Smooth muscle cell (in vitro differentiated cells): ENCODE results near the gene NECTIN2. TPM values are rescaled to one million over a fixed set of nuclear protein-coding genes. Genes with fewer than 3 reads are reported as not detected.

Experiments used
- DNase-seq: peaks from one replicate; lab custom pipeline; 2025; ENCODE audit not compliant: unreplicated experiment; lab: John Stamatoyannopoulos, UW
- H2AFZ ChIP-seq: fragments of 200-600 bp; sonication (generic); 2 replicates; pipeline ENCODE4 v1.6.0; 2016; ENCODE audit warnings: antibody characterized with exemption, low read depth, mild to moderate bottlenecking
- H3F3A ChIP-seq: fragments of 200-600 bp; sonication (generic); 2 replicates; pipeline ENCODE4 v1.6.0; 2017; ENCODE audit warnings: antibody characterized with exemption, low read depth
- H3K27ac ChIP-seq: fragments of 200-600 bp; sonication (generic); 2 replicates; pipeline ENCODE4 v1.5.1; 2016; ENCODE audit warnings: low read depth, mild to moderate bottlenecking
- H3K27me3 ChIP-seq: fragments of 200-600 bp; sonication (generic); 2 replicates; pipeline ENCODE4 v1.6.1; 2016; ENCODE audit warnings: low read depth, mild to moderate bottlenecking
- H3K36me3 ChIP-seq: fragments of 200-600 bp; sonication (generic); 2 replicates; pipeline ENCODE4 v1.5.1; 2016; ENCODE audit warnings: low read depth
- H3K4me1 ChIP-seq: fragments of 200-600 bp; sonication (generic); 2 replicates; pipeline ENCODE4 v1.5.1; 2016; ENCODE audit warnings: low read depth
- H3K4me2 ChIP-seq: fragments of 200-600 bp; sonication (generic); 2 replicates; pipeline ENCODE4 v1.6.0; 2016; ENCODE audit warnings: mild to moderate bottlenecking
- H3K4me3 ChIP-seq: fragments of 200-600 bp; sonication (generic); 2 replicates; pipeline ENCODE4 v1.5.1; 2016; ENCODE audit warnings: mild to moderate bottlenecking
- H3K79me2 ChIP-seq: fragments of 200-600 bp; sonication (generic); 2 replicates; pipeline ENCODE4 v1.6.0; 2016; ENCODE audit warnings: low read depth, mild to moderate bottlenecking
- H3K9ac ChIP-seq: fragments of 200-600 bp; sonication (generic); 2 replicates; pipeline ENCODE4 v1.6.0; 2016; ENCODE audit warnings: low read depth
- H3K9me3 ChIP-seq: fragments of 200-600 bp; sonication (generic); replicated peaks from 2 replicates; pipeline ENCODE4 v1.5.1; 2016; ENCODE audit warnings: low read depth
- H4K20me1 ChIP-seq: fragments of 200-600 bp; sonication (generic); 2 replicates; pipeline ENCODE4 v1.6.0; 2016; ENCODE audit warnings: low read depth
- WGBS: methylation state at CpG from one replicate; pipeline ENCODE4 v1.1.7; 2016; ENCODE audit warnings: low lambda C conversion rate; 5-methylcytosine and 5-hydroxymethylcytosine counted together
- polyA plus RNA-seq: library from polyadenylated mRNA; unstranded; fragments of >200 nt; fragmentation: Nextera tagmentation; extraction: Ambion mirVana; gene quantifications from 2 replicates; pipeline ENCODE4 v1.2.1, GENCODE V29; 2016
- total RNA-seq: library from RNA; depleted of rRNA; stranded (reverse); fragments of >200 nt; gene quantifications from 2 replicates; pipeline ENCODE4 v1.2.3, GENCODE V29; 2014
- TF ChIP-seq, protein P1 (sequence below): fragments of 200-600 bp; sonication (generic); IDR thresholded peaks from 2 replicates; pipeline ENCODE4 v1.5.1; 2017; ENCODE audit warnings: borderline replicate concordance, mild to moderate bottlenecking, antibody characterized with exemption; ENCODE audit not compliant: insufficient read depth, poor library complexity, severe bottlenecking

Gene NECTIN2
- total RNA-seq (91.5 and 94.6 TPM in 2 replicates), polyA plus RNA-seq (160 and 164 TPM in 2 replicates)

DNA sequence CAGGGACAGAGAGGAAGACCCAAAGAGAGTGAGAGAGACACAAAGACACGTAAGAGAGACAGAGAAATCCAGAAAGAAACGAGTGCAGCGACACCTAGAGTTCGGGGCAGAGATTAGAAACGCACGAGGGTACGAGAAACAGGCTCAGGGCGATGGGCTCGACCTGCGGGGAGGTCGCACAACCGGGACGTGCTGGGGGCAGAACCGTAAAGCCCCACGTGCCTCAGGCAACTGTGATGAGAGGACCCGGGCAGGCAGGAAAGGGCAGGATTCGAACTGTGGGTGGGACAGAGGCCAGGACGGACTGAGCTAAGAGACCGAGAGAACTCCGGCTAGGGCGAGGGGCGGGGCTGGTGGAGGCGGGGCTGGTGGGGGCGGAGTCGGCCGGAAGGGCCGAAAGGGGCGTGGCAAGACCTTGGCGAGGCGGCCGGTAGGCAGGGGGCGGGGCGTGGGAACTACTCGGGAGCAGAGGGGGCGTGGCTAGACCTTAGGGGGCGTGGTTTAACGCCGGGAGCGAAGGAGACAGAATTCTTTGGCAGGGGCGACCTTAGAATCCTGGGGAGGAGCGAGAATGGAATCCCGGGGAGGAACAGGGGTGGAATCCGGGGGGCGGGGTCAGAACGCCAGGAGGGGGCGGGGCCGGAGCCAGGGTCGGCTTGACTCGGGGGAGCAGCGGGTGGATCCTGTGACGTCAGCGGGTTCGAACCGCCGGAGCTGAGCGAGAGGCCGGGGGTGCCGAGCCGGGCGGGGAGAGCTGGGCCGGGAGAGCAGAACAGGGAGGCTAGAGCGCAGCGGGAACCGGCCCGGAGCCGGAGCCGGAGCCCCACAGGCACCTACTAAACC, at the start of gene NECTIN2:
TSS of gene NECTIN2 (plus strand) at position 686 of the 843 bp plus-strand sequence. CDS start 229 bp downstream, outside the sequence.
- under 1% methylated on average over 57 of the region's 67 CpGs for WGBS

DNA sequence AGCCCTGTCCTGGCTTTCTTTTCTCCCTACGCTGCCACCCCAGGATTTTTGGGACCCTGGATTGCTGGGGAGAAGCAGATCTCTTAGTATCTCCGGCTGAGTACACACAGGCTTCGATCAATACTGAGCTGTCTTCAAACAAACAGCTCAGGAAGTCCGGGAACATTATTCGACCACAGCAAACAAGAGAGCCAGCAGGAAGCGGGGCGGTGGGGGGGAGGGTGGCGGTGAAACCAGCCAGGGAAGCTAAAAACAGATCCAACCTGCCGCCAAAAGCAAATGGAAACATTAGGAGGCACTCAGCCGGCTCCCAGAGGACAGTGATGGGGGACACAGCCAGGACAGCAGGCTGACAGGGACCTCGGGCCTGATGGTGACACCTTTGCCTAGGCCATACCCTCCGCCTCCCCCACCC, 49.4 kb upstream of the NECTIN2 start:
- no peak overlapping the region for H3K4me3 ChIP-seq
- H3K9ac ChIP-seq: no peak overlapping the region
- H3K9me3 ChIP-seq: no peaks in the 10 kb centered on the region
- no peaks in the 10 kb centered on the region for H3K4me1 ChIP-seq
- no peaks in the 10 kb centered on the region for H3K79me2 ChIP-seq
- H3F3A ChIP-seq: no peaks in the 10 kb centered on the region
- no peak overlapping the region for H3K4me2 ChIP-seq
- peak overlapping the region; percentile 33 for H2AFZ ChIP-seq
- H3K27me3 ChIP-seq: no peaks in the 10 kb centered on the region
- TF ChIP-seq, protein P1, sequence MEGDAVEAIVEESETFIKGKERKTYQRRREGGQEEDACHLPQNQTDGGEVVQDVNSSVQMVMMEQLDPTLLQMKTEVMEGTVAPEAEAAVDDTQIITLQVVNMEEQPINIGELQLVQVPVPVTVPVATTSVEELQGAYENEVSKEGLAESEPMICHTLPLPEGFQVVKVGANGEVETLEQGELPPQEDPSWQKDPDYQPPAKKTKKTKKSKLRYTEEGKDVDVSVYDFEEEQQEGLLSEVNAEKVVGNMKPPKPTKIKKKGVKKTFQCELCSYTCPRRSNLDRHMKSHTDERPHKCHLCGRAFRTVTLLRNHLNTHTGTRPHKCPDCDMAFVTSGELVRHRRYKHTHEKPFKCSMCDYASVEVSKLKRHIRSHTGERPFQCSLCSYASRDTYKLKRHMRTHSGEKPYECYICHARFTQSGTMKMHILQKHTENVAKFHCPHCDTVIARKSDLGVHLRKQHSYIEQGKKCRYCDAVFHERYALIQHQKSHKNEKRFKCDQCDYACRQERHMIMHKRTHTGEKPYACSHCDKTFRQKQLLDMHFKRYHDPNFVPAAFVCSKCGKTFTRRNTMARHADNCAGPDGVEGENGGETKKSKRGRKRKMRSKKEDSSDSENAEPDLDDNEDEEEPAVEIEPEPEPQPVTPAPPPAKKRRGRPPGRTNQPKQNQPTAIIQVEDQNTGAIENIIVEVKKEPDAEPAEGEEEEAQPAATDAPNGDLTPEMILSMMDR: no peak
- H4K20me1 ChIP-seq: no peaks in the 10 kb centered on the region
- 46% methylated on average over 12 of the region's 12 CpGs for WGBS
- H3K36me3 ChIP-seq: no peaks in the 10 kb centered on the region
- DNase-seq: no peak
- no peak overlapping the region for H3K27ac ChIP-seq

More for the DNA sequence above, at the start of gene NECTIN2:
- peak within 1 kb of the TSS; percentile 98 for H3K4me3 ChIP-seq
- no peaks in the 10 kb centered on the region for H3K9me3 ChIP-seq
- H3K9ac ChIP-seq: peak within 1 kb of the TSS; percentile 100
- H3K36me3 ChIP-seq: no peaks in the 10 kb centered on the region
- H3K79me2 ChIP-seq: peaks cover 35% of the 10 kb centered on the region
- H3K27me3 ChIP-seq: no peaks in the 10 kb centered on the region
- TF ChIP-seq, protein P1: peak; percentile 74
- H2AFZ ChIP-seq: peak within 1 kb of the TSS; percentile 87
- peak within 1 kb of the TSS; percentile 97 for H3K27ac ChIP-seq
- peak within 1 kb of the TSS; percentile 95 for H3K4me2 ChIP-seq
- peaks cover 41% of the 10 kb centered on the region for H4K20me1 ChIP-seq
- DNase-seq: peak; percentile 100
- peaks cover 13% of the 10 kb centered on the region for H3K4me1 ChIP-seq
- peaks cover 15% of the 10 kb centered on the region for H3F3A ChIP-seq

DNA sequence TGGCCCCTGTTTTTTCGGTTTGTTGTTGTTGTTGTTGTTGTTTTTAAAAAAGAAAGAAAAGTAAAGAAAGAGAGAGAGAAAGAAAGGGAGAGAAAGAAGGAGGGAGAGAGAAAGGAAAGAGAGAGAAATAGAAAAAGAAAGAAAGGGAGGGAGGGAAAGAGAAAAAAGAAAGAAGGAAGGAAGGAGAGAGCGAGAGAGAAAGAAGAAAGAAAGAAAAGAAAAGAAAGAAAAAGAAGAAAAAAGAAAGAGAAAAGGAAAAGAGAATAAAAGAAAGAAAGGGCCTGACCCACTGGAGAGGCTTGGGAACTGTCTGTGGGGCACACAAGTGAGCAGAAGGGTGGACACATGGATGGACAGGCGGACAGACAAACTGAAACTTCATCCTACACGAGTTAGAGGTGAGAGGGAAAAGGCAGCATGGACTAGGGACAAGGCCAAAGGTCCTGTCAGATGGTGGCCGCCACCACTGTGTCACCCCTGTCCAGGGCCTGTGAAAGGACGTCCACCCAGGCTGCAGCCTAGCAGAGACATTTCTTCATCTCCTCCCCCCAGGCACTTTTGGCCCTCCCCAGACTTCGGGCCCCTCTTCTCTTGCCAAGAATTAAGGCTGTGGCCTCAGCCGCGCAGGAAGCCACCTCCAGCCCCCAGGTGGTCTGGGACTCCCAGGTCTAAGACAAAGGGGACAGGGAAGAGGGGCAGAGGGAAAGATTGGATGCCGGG, 46.3 kb upstream of the NECTIN2 start:
- Histone ChIP-seq H3K4me1 (no peaks in the 10 kb centered on the region), H3K4me2 (no peak overlapping the region), H4K20me1 (no peaks in the 10 kb centered on the region), H3K79me2 (no peaks in the 10 kb centered on the region), H3K4me3 (no peak overlapping the region), H3F3A (no peaks in the 10 kb centered on the region), H3K9ac (no peak overlapping the region), H2AFZ (no peak overlapping the region), H3K36me3 (no peaks in the 10 kb centered on the region), H3K27me3 (no peaks in the 10 kb centered on the region), H3K9me3 (no peaks in the 10 kb centered on the region), H3K27ac (no peak overlapping the region)
- TF ChIP-seq, protein P1: no peak
- DNase-seq: no peak
- WGBS: 85% methylated on average over 10 of the region's 10 CpGs
